H7 (cell line): ENCODE measurements around the gene MAGI1. TPM values are rescaled to one million over a fixed set of nuclear protein-coding genes. Genes with fewer than 3 reads are reported as not detected.
"Not testable (repeated sequence)": the region's sequence is repeated elsewhere in the genome, so short reads cannot be mapped to it uniquely, and the experiment has no call there.

Experiments
- DNase-seq: peaks from one replicate; pipeline ENCODE4 v3.0.0; 2012
- H3K27me3 ChIP-seq: 2 replicates; pipeline ENCODE4 v1.6.0; 2011; ENCODE audit warnings: mild to moderate bottlenecking, low read length; ENCODE audit not compliant: control insufficient read depth, insufficient read depth
- H3K36me3 ChIP-seq: replicated peaks from 2 replicates; pipeline ENCODE4 v1.5.1; 2011; ENCODE audit warnings: low read length; ENCODE audit not compliant: control insufficient read depth, insufficient read depth
- H3K4me3 ChIP-seq: 2 replicates; pipeline ENCODE4 v1.5.1; 2011; ENCODE audit warnings: low read depth, mild to moderate bottlenecking, control low read depth, low read length, moderate library complexity; ENCODE audit not compliant: insufficient read depth
- total RNA-seq: library from RNA; depleted of rRNA; stranded (reverse); fragments of >200 nt; shearing (Covaris generic); gene quantifications from 2 replicates; pipeline ENCODE4 v1.2.3, GENCODE V29; 2014

The MAGI1 gene
- total RNA-seq, 1 experiment from 2014 or later, result 26.4 TPM

- Histone ChIP-seq H3K4me3 (no peak overlapping the region), H3K36me3 (no peaks in the 10 kb centered on the region), H3K27me3 (no peaks in the 10 kb centered on the region)
- DNase-seq, result no peak
Observed at GRCh38 chr3:65873028-65873427, 165.7 kb downstream of the MAGI1 start.

- Histone ChIP-seq H3K27me3 (no peaks in the 10 kb centered on the region), H3K4me3 (no peak overlapping the region), H3K36me3 (no peaks in the 10 kb centered on the region)
- DNase-seq, result no peak
Observed at GRCh38 chr3:65871305-65872141, 167.2 kb downstream of the MAGI1 start.

- Histone ChIP-seq H3K36me3 (no peaks in the 10 kb centered on the region), H3K27me3 (no peaks in the 10 kb centered on the region), H3K4me3 (no peak overlapping the region)
- DNase-seq, result no peak
Observed at GRCh38 chr3:65869798-65870197, 168.9 kb downstream of the MAGI1 start.

- DNase-seq, result no peak
- Histone ChIP-seq H3K27me3 (no peaks in the 10 kb centered on the region), H3K36me3 (no peaks in the 10 kb centered on the region), H3K4me3 (no peak overlapping the region)
Observed at GRCh38 chr3:65867463-65868210, 171.1 kb downstream of the MAGI1 start.

- no peaks in the 10 kb centered on the region for H3K36me3 ChIP-seq
- no peaks in the 10 kb centered on the region for H3K27me3 ChIP-seq
- no peak for DNase-seq
- no peak overlapping the region for H3K4me3 ChIP-seq
Observed at GRCh38 chr3:65864357-65864904, 174.3 kb downstream of the MAGI1 start.

GRCh38 chr3:65861718-65862117 lies 177.0 kb downstream of the MAGI1 start:
- H3K27me3 ChIP-seq, result no peaks in the 10 kb centered on the region
- H3K4me3 ChIP-seq, result no peak overlapping the region
- H3K36me3 ChIP-seq, result no peaks in the 10 kb centered on the region
- DNase-seq, result no peak

GRCh38 chr3:65859612-65860011 lies 179.1 kb downstream of the MAGI1 start:
- H3K4me3 ChIP-seq, H3K36me3 ChIP-seq, H3K27me3 ChIP-seq, DNase-seq: not testable (repeated sequence)

- no peak overlapping the region for H3K4me3 ChIP-seq
- H3K36me3 ChIP-seq, result no peaks in the 10 kb centered on the region
- no peaks in the 10 kb centered on the region for H3K27me3 ChIP-seq
- no peak for DNase-seq
Observed at GRCh38 chr3:65858749-65859148, 180.0 kb downstream of the MAGI1 start.

GRCh38 chr3:65857327-65857726 lies 181.4 kb downstream of the MAGI1 start:
- Histone ChIP-seq H3K36me3 (no peaks in the 10 kb centered on the region), H3K4me3 (no peak overlapping the region), H3K27me3 (no peaks in the 10 kb centered on the region)
- no peak for DNase-seq

GRCh38 chr3:65856907-65857306 lies 181.8 kb downstream of the MAGI1 start:
- no peaks in the 10 kb centered on the region for H3K27me3 ChIP-seq
- H3K4me3 ChIP-seq, result no peak overlapping the region
- no peaks in the 10 kb centered on the region for H3K36me3 ChIP-seq
- DNase-seq, result no peak

- H3K36me3 ChIP-seq, result no peaks in the 10 kb centered on the region
- DNase-seq, result no peak
- no peaks in the 10 kb centered on the region for H3K27me3 ChIP-seq
- no peak overlapping the region for H3K4me3 ChIP-seq
Observed at GRCh38 chr3:65855370-65856100, 183.2 kb downstream of the MAGI1 start.

GRCh38 chr3:65854606-65855304 lies 184.0 kb downstream of the MAGI1 start:
- no peaks in the 10 kb centered on the region for H3K27me3 ChIP-seq
- H3K4me3 ChIP-seq, result no peak overlapping the region
- no peak for DNase-seq
- H3K36me3 ChIP-seq, result no peaks in the 10 kb centered on the region

- Histone ChIP-seq H3K27me3 (no peaks in the 10 kb centered on the region), H3K36me3 (no peaks in the 10 kb centered on the region), H3K4me3 (no peak overlapping the region)
- no peak for DNase-seq
Observed at GRCh38 chr3:65851827-65852226, 186.9 kb downstream of the MAGI1 start.

- Histone ChIP-seq H3K4me3 (no peak overlapping the region), H3K27me3 (no peaks in the 10 kb centered on the region), H3K36me3 (no peaks in the 10 kb centered on the region)
- DNase-seq, result no peak
Observed at GRCh38 chr3:65850261-65850660, 188.5 kb downstream of the MAGI1 start.
